ENCODE measurements around the gene GPBP1L1. TPM values are rescaled to one million over a fixed set of nuclear protein-coding genes. Genes with fewer than 3 reads are reported as not detected.
A peak's percentile ranks its signal among the peaks of the same experiment; 100 is the strongest.

Gene GPBP1L1
- polyA plus RNA-seq, 1 experiment = 63.0 TPM

- POLR2A ChIA-PET = interaction anchor here (1.5 kb wide), 1 partner anchor 16 kb away, joined by 3 read pairs; the partner anchor contains the start of gene GPBP1L1
- CTCF ChIA-PET = interaction anchor here (0.6 to 1.3 kb wide), 5 partner anchors 12 to 1695 kb away, joined by 3 to 6 read pairs (median 5); no protein-coding TSS in a partner anchor
- Histone ChIP-seq H3K9me3 (ENCODE audit: control insufficient read depth, insufficient read depth, low read length) (no peaks in the 10 kb centered on the region; the same call in 1 of the 2 replicates), H3K4me3 (ENCODE audit: low read depth, low read length) (no peak overlapping the region), H3K27ac (ENCODE audit: low read depth, low read length) (no peak overlapping the region), H3K27me3 (ENCODE audit: control insufficient read depth, insufficient read depth, low read length) (no peaks in the 10 kb centered on the region)
- DNase-seq (ENCODE audit: low read depth, low spot score) = no peak
- TF ChIP-seq CTCF (IDR thresholded peaks at IDR 0.05; ENCODE audit: low read depth, low read length) = no peak
These were observed 16.3 kb downstream of the GPBP1L1 start for GRCh38 chr1:45669859-45670655.

- Histone ChIP-seq H3K27ac (ENCODE audit: low read depth, low read length) (peak overlapping the region; percentile 65), H3K27me3 (ENCODE audit: control insufficient read depth, insufficient read depth, low read length) (no peaks in the 10 kb centered on the region), H3K4me3 (ENCODE audit: low read depth, low read length) (no peak overlapping the region), H3K9me3 (ENCODE audit: control insufficient read depth, insufficient read depth, low read length) (no peaks in the 10 kb centered on the region; the same call in 1 of the 2 replicates)
- no peak for TF ChIP-seq CTCF (IDR thresholded peaks at IDR 0.05; ENCODE audit: low read depth, low read length)
- ChIA-PET CTCF (interaction anchor here (0.6 to 1.3 kb wide), 3 partner anchors 13 to 174 kb away, joined by 3 to 5 read pairs (median 4); no protein-coding TSS in a partner anchor), POLR2A (interaction anchor here (1.4 to 1.5 kb wide), 2 partner anchors 17 to 147 kb away, joined by 3 to 4 read pairs; partner anchors contain the start of genes GPBP1L1 and PRDX1)
- no peak for DNase-seq (ENCODE audit: low read depth, low spot score)
These were observed 17.0 kb downstream of the GPBP1L1 start for GRCh38 chr1:45669379-45669778.

GRCh38 chr1:45668526-45668925, 17.8 kb downstream of the GPBP1L1 start:
- no peak for DNase-seq (ENCODE audit: low read depth, low spot score)
- H3K27me3 ChIP-seq (ENCODE audit: control insufficient read depth, insufficient read depth, low read length) = no peaks in the 10 kb centered on the region
- H3K9me3 ChIP-seq (ENCODE audit: control insufficient read depth, insufficient read depth, low read length) = no peaks in the 10 kb centered on the region; the same call in 1 of the 2 replicates
- no peak overlapping the region for H3K4me3 ChIP-seq (ENCODE audit: low read depth, low read length)
- no peak for TF ChIP-seq CTCF (IDR thresholded peaks at IDR 0.05; ENCODE audit: low read depth, low read length)
- H3K27ac ChIP-seq (ENCODE audit: low read depth, low read length) = no peak overlapping the region
- POLR2A ChIA-PET = interaction anchor here (1.4 to 1.5 kb wide), 2 partner anchors 18 to 147 kb away, joined by 3 to 4 read pairs; partner anchors contain the start of genes GPBP1L1 and PRDX1
- CTCF ChIA-PET = no interaction called here

GRCh38 chr1:45667321-45668111, 18.8 kb downstream of the GPBP1L1 start:
- H3K27ac ChIP-seq (ENCODE audit: low read depth, low read length) = no peak overlapping the region
- POLR2A ChIA-PET = interaction anchor here (1.4 kb wide), 1 partner anchor 146 kb away, joined by 4 read pairs; the partner anchor contains the start of gene PRDX1
- no peaks in the 10 kb centered on the region for H3K27me3 ChIP-seq (ENCODE audit: control insufficient read depth, insufficient read depth, low read length)
- CTCF ChIA-PET = no interaction called here
- DNase-seq (ENCODE audit: low read depth, low spot score) = no peak
- TF ChIP-seq CTCF (IDR thresholded peaks at IDR 0.05; ENCODE audit: low read depth, low read length) = no peak
- no peak overlapping the region for H3K4me3 ChIP-seq (ENCODE audit: low read depth, low read length)
- H3K9me3 ChIP-seq (ENCODE audit: control insufficient read depth, insufficient read depth, low read length) = no peaks in the 10 kb centered on the region; the same call in 1 of the 2 replicates
